ENCODE data around the gene WNT5A.

WNT5A gene

GRCh38 chr3:55480911-55481743 is 6.0 kb downstream of the WNT5A start:
- Mint-ChIP-seq H3K27ac (no peak overlapping the region), H3K27me3 (ENCODE audit: low read depth) (peaks cover 80% of the 10 kb centered on the region), H3K36me3 (ENCODE audit: low read depth) (peaks cover 3% of the 10 kb centered on the region), H3K9me3 (no peaks in the 10 kb centered on the region), H3K4me1 (ENCODE audit: low read depth) (peaks cover 3% of the 10 kb centered on the region), H3K4me3 (no peak overlapping the region)

- Mint-ChIP-seq H3K4me3 (no peak overlapping the region), H3K4me1 (ENCODE audit: low read depth) (no peaks in the 10 kb centered on the region), H3K9me3 (no peaks in the 10 kb centered on the region), H3K36me3 (ENCODE audit: low read depth) (no peaks in the 10 kb centered on the region), H3K27me3 (ENCODE audit: low read depth) (peaks cover 48% of the 10 kb centered on the region), H3K27ac (no peak overlapping the region)
These were observed 9.5 kb downstream of the WNT5A start for GRCh38 chr3:55477306-55478303.

- H3K36me3 Mint-ChIP-seq (ENCODE audit: low read depth): no peaks in the 10 kb centered on the region
- no peaks in the 10 kb centered on the region for H3K4me1 Mint-ChIP-seq (ENCODE audit: low read depth)
- no peak overlapping the region for H3K27ac Mint-ChIP-seq
- H3K9me3 Mint-ChIP-seq: no peaks in the 10 kb centered on the region
- peaks cover 40% of the 10 kb centered on the region for H3K27me3 Mint-ChIP-seq (ENCODE audit: low read depth)
- no peak overlapping the region for H3K4me3 Mint-ChIP-seq
These were observed 10.6 kb downstream of the WNT5A start for GRCh38 chr3:55476515-55476914.

- Mint-ChIP-seq H3K4me3 (no peak overlapping the region), H3K27me3 (ENCODE audit: low read depth) (peaks cover 19% of the 10 kb centered on the region), H3K9me3 (no peaks in the 10 kb centered on the region), H3K36me3 (ENCODE audit: low read depth) (no peaks in the 10 kb centered on the region), H3K27ac (no peak overlapping the region), H3K4me1 (ENCODE audit: low read depth) (no peaks in the 10 kb centered on the region)
These were observed 12.9 kb downstream of the WNT5A start for GRCh38 chr3:55474213-55474632.

GRCh38 chr3:55473788-55474187 is 13.3 kb downstream of the WNT5A start:
- Mint-ChIP-seq H3K36me3 (ENCODE audit: low read depth) (no peaks in the 10 kb centered on the region), H3K27ac (no peak overlapping the region), H3K4me3 (no peak overlapping the region), H3K4me1 (ENCODE audit: low read depth) (no peaks in the 10 kb centered on the region), H3K27me3 (ENCODE audit: low read depth) (peaks cover 15% of the 10 kb centered on the region), H3K9me3 (no peaks in the 10 kb centered on the region)

- H3K4me3 Mint-ChIP-seq: no peak overlapping the region
- H3K4me1 Mint-ChIP-seq (ENCODE audit: low read depth): no peaks in the 10 kb centered on the region
- no peaks in the 10 kb centered on the region for H3K9me3 Mint-ChIP-seq
- peaks cover 5% of the 10 kb centered on the region for H3K27me3 Mint-ChIP-seq (ENCODE audit: low read depth)
- no peak overlapping the region for H3K27ac Mint-ChIP-seq
- no peaks in the 10 kb centered on the region for H3K36me3 Mint-ChIP-seq (ENCODE audit: low read depth)
These were observed 15.4 kb downstream of the WNT5A start for GRCh38 chr3:55471522-55472280.

- Mint-ChIP-seq H3K36me3 (ENCODE audit: low read depth) (no peaks in the 10 kb centered on the region), H3K9me3 (no peaks in the 10 kb centered on the region), H3K27ac (no peak overlapping the region), H3K4me1 (ENCODE audit: low read depth) (no peaks in the 10 kb centered on the region), H3K4me3 (no peak overlapping the region), H3K27me3 (ENCODE audit: low read depth) (peaks cover 1% of the 10 kb centered on the region)
These were observed 16.0 kb downstream of the WNT5A start for GRCh38 chr3:55471084-55471483.

- no peaks in the 10 kb centered on the region for H3K9me3 Mint-ChIP-seq
- H3K4me1 Mint-ChIP-seq (ENCODE audit: low read depth): no peaks in the 10 kb centered on the region
- no peaks in the 10 kb centered on the region for H3K36me3 Mint-ChIP-seq (ENCODE audit: low read depth)
- H3K27me3 Mint-ChIP-seq (ENCODE audit: low read depth): no peaks in the 10 kb centered on the region
- H3K4me3 Mint-ChIP-seq: no peak overlapping the region
- no peak overlapping the region for H3K27ac Mint-ChIP-seq
These were observed 17.1 kb downstream of the WNT5A start for GRCh38 chr3:55469957-55470526.

GRCh38 chr3:55468251-55468650 is 18.9 kb downstream of the WNT5A start:
- no peaks in the 10 kb centered on the region for H3K4me1 Mint-ChIP-seq (ENCODE audit: low read depth)
- H3K4me3 Mint-ChIP-seq: no peak overlapping the region
- H3K36me3 Mint-ChIP-seq (ENCODE audit: low read depth): no peaks in the 10 kb centered on the region
- H3K27ac Mint-ChIP-seq: no peak overlapping the region
- no peaks in the 10 kb centered on the region for H3K9me3 Mint-ChIP-seq
- no peaks in the 10 kb centered on the region for H3K27me3 Mint-ChIP-seq (ENCODE audit: low read depth)

- no peaks in the 10 kb centered on the region for H3K9me3 Mint-ChIP-seq
- H3K36me3 Mint-ChIP-seq (ENCODE audit: low read depth): no peaks in the 10 kb centered on the region
- H3K4me3 Mint-ChIP-seq: no peak overlapping the region
- no peak overlapping the region for H3K27ac Mint-ChIP-seq
- H3K4me1 Mint-ChIP-seq (ENCODE audit: low read depth): no peaks in the 10 kb centered on the region
- no peaks in the 10 kb centered on the region for H3K27me3 Mint-ChIP-seq (ENCODE audit: low read depth)
These were observed 20.0 kb downstream of the WNT5A start for GRCh38 chr3:55467099-55467498.

- no peaks in the 10 kb centered on the region for H3K27me3 Mint-ChIP-seq (ENCODE audit: low read depth)
- no peaks in the 10 kb centered on the region for H3K4me1 Mint-ChIP-seq (ENCODE audit: low read depth)
- no peak overlapping the region for H3K27ac Mint-ChIP-seq
- no peak overlapping the region for H3K4me3 Mint-ChIP-seq
- no peaks in the 10 kb centered on the region for H3K36me3 Mint-ChIP-seq (ENCODE audit: low read depth)
- H3K9me3 Mint-ChIP-seq: no peaks in the 10 kb centered on the region
These were observed 20.6 kb downstream of the WNT5A start for GRCh38 chr3:55466526-55466925.

GRCh38 chr3:55461896-55462295 is 25.2 kb downstream of the WNT5A start:
- Mint-ChIP-seq H3K36me3 (ENCODE audit: low read depth) (no peaks in the 10 kb centered on the region), H3K4me1 (ENCODE audit: low read depth) (no peaks in the 10 kb centered on the region), H3K27ac (no peak overlapping the region), H3K4me3 (no peak overlapping the region), H3K27me3 (ENCODE audit: low read depth) (no peaks in the 10 kb centered on the region), H3K9me3 (no peaks in the 10 kb centered on the region)

GRCh38 chr3:55459838-55460237 is 27.3 kb downstream of the WNT5A start:
- Mint-ChIP-seq H3K4me3 (no peak overlapping the region), H3K27ac (no peak overlapping the region), H3K9me3 (no peaks in the 10 kb centered on the region), H3K27me3 (ENCODE audit: low read depth) (no peaks in the 10 kb centered on the region), H3K4me1 (ENCODE audit: low read depth) (no peaks in the 10 kb centered on the region), H3K36me3 (ENCODE audit: low read depth) (no peaks in the 10 kb centered on the region)

- H3K4me1 Mint-ChIP-seq (ENCODE audit: low read depth): no peaks in the 10 kb centered on the region
- H3K4me3 Mint-ChIP-seq: no peak overlapping the region
- H3K9me3 Mint-ChIP-seq: no peaks in the 10 kb centered on the region
- no peak overlapping the region for H3K27ac Mint-ChIP-seq
- H3K27me3 Mint-ChIP-seq (ENCODE audit: low read depth): no peaks in the 10 kb centered on the region
- H3K36me3 Mint-ChIP-seq (ENCODE audit: low read depth): no peaks in the 10 kb centered on the region
These were observed 28.8 kb downstream of the WNT5A start for GRCh38 chr3:55458181-55458790.
